Neural progenitor cell (in vitro differentiated cells): Measurements from ENCODE around the gene KRT5. TPM values are rescaled to one million over a fixed set of nuclear protein-coding genes. Genes with fewer than 3 reads are reported as not detected.

ENCODE experiments used
- DNase-seq: peaks from one replicate; pipeline ENCODE4 v3.0.0-alpha.2; 2016; ENCODE audit warnings: low spot score
- H2AFZ ChIP-seq: fragments of 200-600 bp; sonication (generic); replicated peaks from 2 replicates; pipeline ENCODE4 v1.6.1; 2016; ENCODE audit warnings: antibody characterized with exemption
- H3F3A ChIP-seq: fragments of 200-600 bp; sonication (generic); 2 replicates; pipeline ENCODE4 v1.6.1; 2016; ENCODE audit warnings: antibody characterized with exemption, low read depth
- H3K27ac ChIP-seq: fragments of 200-600 bp; sonication (generic); 2 replicates; pipeline ENCODE4 v1.5.1; 2016; ENCODE audit warnings: mild to moderate bottlenecking
- H3K27me3 ChIP-seq: fragments of 200-600 bp; sonication (generic); 2 replicates; pipeline ENCODE4 v1.6.1; 2016; ENCODE audit warnings: mild to moderate bottlenecking, moderate library complexity
- H3K36me3 ChIP-seq: fragments of 200-600 bp; sonication (generic); 2 replicates; pipeline ENCODE4 v1.5.1; 2016
- H3K4me1 ChIP-seq: fragments of 200-600 bp; sonication (generic); 2 replicates; pipeline ENCODE4 v1.6.1; 2016; ENCODE audit warnings: mixed run types
- H3K4me2 ChIP-seq: fragments of 200-600 bp; sonication (generic); 2 replicates; pipeline ENCODE4 v1.6.1; 2016
- H3K4me3 ChIP-seq: fragments of 200-600 bp; sonication (generic); 2 replicates; pipeline ENCODE4 v1.5.1; 2016
- H3K79me2 ChIP-seq: fragments of 200-600 bp; sonication (generic); 2 replicates; pipeline ENCODE4 v1.6.1; 2016; ENCODE audit warnings: low read depth
- H3K9ac ChIP-seq: fragments of 200-600 bp; sonication (generic); 2 replicates; pipeline ENCODE4 v1.6.1; 2016
- H3K9me3 ChIP-seq: fragments of 200-600 bp; sonication (generic); 2 replicates; pipeline ENCODE4 v1.5.1; 2016; ENCODE audit warnings: low read depth
- H4K20me1 ChIP-seq: fragments of 200-600 bp; sonication (generic); 2 replicates; pipeline ENCODE4 v1.6.1; 2016; ENCODE audit warnings: low read depth
- H3K27ac Mint-ChIP-seq: 3 replicates; pipeline ENCODE4 v1.8.0; 2021; ENCODE audit warnings: mixed read lengths
- H3K27me3 Mint-ChIP-seq: 2 replicates; pipeline ENCODE4 v1.8.0; 2022; ENCODE audit warnings: low read depth, mild to moderate bottlenecking, inconsistent platforms, moderate library complexity, mixed read lengths; ENCODE audit not compliant: insufficient read depth
- H3K36me3 Mint-ChIP-seq: 3 replicates; pipeline ENCODE4 v1.8.0; 2021; ENCODE audit warnings: mixed read lengths
- H3K4me1 Mint-ChIP-seq: 3 replicates; pipeline ENCODE4 v1.8.0; 2021; ENCODE audit warnings: mixed read lengths
- H3K4me3 Mint-ChIP-seq: 3 replicates; pipeline ENCODE4 v1.8.0; 2021; ENCODE audit warnings: mild to moderate bottlenecking, moderate library complexity, mixed read lengths
- H3K9me3 Mint-ChIP-seq: 3 replicates; pipeline ENCODE4 v1.8.0; 2020; ENCODE audit warnings: mixed read lengths
- EZH2 ChIP-seq: fragments of 200-600 bp; sonication (generic); IDR thresholded peaks from 2 replicates; pipeline ENCODE4 v1.6.1; 2017; ENCODE audit warnings: antibody characterized with exemption, mild to moderate bottlenecking, moderate library complexity
- EZH2phosphoT487 ChIP-seq: fragments of 200-600 bp; sonication (generic); IDR thresholded peaks from 2 replicates; pipeline ENCODE4 v1.6.1; 2017; ENCODE audit warnings: antibody characterized with exemption
- total RNA-seq: library from RNA; depleted of rRNA; stranded (reverse); fragments of >200 nt; gene quantifications from 2 replicates; pipeline ENCODE4 v1.2.3, GENCODE V29; 2015; ENCODE audit warnings: low replicate concordance
- TF ChIP-seq, protein P1 (sequence below): fragments of 200-600 bp; sonication (generic); IDR thresholded peaks from 2 replicates; pipeline ENCODE4 v1.5.1; 2017; ENCODE audit warnings: antibody characterized with exemption, mild to moderate bottlenecking

Gene KRT5
- total RNA-seq, 1 donor from 2014 or later: not detected

DNA sequence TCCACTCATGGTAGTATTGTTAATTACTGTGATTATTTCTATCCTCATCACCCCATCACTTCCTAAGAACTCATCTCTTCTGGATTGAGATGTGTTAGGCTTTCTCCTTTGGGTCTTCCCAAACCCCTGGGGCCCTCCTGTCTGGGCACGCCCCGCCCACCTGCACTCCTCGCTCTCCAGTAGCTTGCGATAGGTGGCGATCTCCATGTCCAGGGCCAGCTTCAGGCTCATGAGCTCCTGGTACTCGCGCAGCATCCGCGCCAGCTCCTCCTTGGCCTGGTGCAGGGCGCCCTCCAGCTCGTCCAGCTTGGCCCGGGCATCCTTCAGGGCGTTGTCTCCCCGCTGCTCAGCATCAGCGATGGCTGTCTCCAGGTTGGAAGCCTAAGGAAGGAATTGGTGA is 25.9 kb upstream of the KRT5 start:
- H3F3A ChIP-seq: no peaks in the 10 kb centered on the region
- no peak overlapping the region for H3K27ac Mint-ChIP-seq
- H4K20me1 ChIP-seq: no peaks in the 10 kb centered on the region
- H3K4me2 ChIP-seq: no peak overlapping the region
- no peaks in the 10 kb centered on the region for H3K9me3 ChIP-seq
- H3K4me3 Mint-ChIP-seq: no peak overlapping the region
- H2AFZ ChIP-seq: no peak overlapping the region
- no peak for TF ChIP-seq EZH2
- TF ChIP-seq, protein P1, sequence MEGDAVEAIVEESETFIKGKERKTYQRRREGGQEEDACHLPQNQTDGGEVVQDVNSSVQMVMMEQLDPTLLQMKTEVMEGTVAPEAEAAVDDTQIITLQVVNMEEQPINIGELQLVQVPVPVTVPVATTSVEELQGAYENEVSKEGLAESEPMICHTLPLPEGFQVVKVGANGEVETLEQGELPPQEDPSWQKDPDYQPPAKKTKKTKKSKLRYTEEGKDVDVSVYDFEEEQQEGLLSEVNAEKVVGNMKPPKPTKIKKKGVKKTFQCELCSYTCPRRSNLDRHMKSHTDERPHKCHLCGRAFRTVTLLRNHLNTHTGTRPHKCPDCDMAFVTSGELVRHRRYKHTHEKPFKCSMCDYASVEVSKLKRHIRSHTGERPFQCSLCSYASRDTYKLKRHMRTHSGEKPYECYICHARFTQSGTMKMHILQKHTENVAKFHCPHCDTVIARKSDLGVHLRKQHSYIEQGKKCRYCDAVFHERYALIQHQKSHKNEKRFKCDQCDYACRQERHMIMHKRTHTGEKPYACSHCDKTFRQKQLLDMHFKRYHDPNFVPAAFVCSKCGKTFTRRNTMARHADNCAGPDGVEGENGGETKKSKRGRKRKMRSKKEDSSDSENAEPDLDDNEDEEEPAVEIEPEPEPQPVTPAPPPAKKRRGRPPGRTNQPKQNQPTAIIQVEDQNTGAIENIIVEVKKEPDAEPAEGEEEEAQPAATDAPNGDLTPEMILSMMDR: no peak
- TF ChIP-seq EZH2phosphoT487: no peak
- H3K9me3 Mint-ChIP-seq: peaks cover 2% of the 10 kb centered on the region
- no peaks in the 10 kb centered on the region for H3K27me3 ChIP-seq
- H3K4me1 Mint-ChIP-seq: no peaks in the 10 kb centered on the region
- H3K36me3 Mint-ChIP-seq: no peaks in the 10 kb centered on the region
- no peaks in the 10 kb centered on the region for H3K4me1 ChIP-seq
- H3K79me2 ChIP-seq: no peaks in the 10 kb centered on the region
- no peak for DNase-seq
- no peak overlapping the region for H3K27ac ChIP-seq
- no peaks in the 10 kb centered on the region for H3K36me3 ChIP-seq
- peaks cover 10% of the 10 kb centered on the region for H3K27me3 Mint-ChIP-seq
- H3K4me3 ChIP-seq: no peak overlapping the region
- no peak overlapping the region for H3K9ac ChIP-seq

DNA sequence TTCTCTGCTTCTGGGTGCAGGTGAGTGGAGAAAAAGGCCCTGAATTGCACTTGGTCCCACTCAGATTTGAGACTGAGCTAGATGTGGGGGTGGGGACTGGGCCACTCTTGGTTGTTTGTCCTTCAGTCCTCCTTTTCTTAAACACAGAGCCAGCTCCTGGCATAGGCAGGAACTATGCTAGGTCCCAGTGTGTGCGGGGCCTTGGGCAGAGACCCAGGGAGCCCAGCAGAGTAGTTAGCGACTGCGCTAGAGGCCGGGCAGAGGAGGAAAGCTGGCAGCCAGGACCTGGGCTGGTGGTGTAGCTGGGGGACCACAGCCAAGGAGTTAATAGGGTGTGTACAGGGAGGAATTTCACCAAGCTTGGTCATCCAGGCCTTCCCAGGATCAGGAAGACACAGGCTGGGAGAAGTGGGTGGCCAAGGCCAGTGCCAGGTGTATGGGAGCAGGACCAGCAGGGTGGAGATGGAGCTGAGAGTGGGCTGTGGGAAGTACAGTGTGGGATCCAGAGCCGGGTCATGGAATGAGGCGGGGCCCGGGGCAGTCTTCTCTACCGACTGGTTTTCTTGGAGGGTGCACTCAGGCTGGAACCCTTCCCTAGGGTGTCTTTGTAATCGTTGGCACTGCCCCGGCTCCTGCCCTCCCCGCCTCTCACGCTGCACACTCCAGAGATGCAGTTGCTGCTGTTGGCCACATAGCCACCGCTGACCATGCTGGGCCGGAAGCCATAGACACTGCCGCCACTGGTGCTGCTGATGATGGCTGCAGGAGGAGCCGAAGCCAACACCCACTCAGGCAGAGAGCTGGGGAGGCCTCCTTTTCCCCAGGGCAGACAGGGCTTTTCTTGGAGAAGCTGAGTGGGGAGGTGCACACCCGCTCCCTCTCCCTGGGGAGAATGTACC is 24.0 kb upstream of the KRT5 start:
- no peak overlapping the region for H3K4me3 ChIP-seq
- no peaks in the 10 kb centered on the region for H3K36me3 ChIP-seq
- Mint-ChIP-seq H3K27ac (no peak overlapping the region), H3K27me3 (peaks cover 11% of the 10 kb centered on the region), H3K4me1 (peaks cover 2% of the 10 kb centered on the region), H3K9me3 (peaks cover 3% of the 10 kb centered on the region), H3K4me3 (no peak overlapping the region), H3K36me3 (no peaks in the 10 kb centered on the region)
- H3K27ac ChIP-seq: no peak overlapping the region
- H3K4me1 ChIP-seq: no peaks in the 10 kb centered on the region
- no peaks in the 10 kb centered on the region for H3K9me3 ChIP-seq
- H2AFZ ChIP-seq: no peak overlapping the region
- no peaks in the 10 kb centered on the region for H3K79me2 ChIP-seq
- no peaks in the 10 kb centered on the region for H4K20me1 ChIP-seq
- no peak overlapping the region for H3K4me2 ChIP-seq
- TF ChIP-seq, protein P1: no peak
- no peak for TF ChIP-seq EZH2
- no peak for TF ChIP-seq EZH2phosphoT487
- H3K9ac ChIP-seq: no peak overlapping the region
- no peaks in the 10 kb centered on the region for H3F3A ChIP-seq
- DNase-seq: peak; percentile 18
- no peaks in the 10 kb centered on the region for H3K27me3 ChIP-seq

DNA sequence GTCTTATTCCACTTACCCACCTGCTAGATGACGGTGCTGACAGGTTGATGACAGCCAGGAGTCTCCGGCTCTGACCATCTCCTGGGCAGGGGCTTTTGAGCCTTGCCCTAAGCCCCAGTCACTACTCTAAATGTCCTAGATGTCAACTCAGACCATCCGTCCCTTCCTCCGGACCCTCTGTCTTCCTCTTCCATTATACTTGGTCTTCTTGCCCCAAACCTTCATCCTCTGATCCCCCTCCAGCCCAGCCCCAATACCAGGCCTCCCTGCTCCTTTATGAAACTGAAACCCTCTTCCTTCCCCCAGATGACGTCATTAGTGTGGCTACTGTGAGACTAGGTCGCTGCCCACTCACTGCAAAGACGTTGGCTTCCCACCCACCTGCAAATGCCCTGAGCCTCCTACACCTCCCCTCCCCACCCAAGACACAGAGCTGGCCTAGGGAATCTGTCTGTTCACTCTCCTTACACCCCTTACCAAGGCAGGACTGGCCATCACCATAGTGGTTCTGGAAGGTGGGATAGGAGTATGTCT is 22.7 kb upstream of the KRT5 start:
- H3K27ac ChIP-seq: no peak overlapping the region
- H3K4me1 Mint-ChIP-seq: peaks cover 5% of the 10 kb centered on the region
- H3F3A ChIP-seq: no peaks in the 10 kb centered on the region
- no peaks in the 10 kb centered on the region for H3K4me1 ChIP-seq
- H3K9me3 ChIP-seq: no peaks in the 10 kb centered on the region
- H3K9ac ChIP-seq: no peak overlapping the region
- H3K4me3 Mint-ChIP-seq: no peak overlapping the region
- no peak for DNase-seq
- no peak overlapping the region for H2AFZ ChIP-seq
- no peaks in the 10 kb centered on the region for H3K36me3 ChIP-seq
- H4K20me1 ChIP-seq: no peaks in the 10 kb centered on the region
- H3K27me3 ChIP-seq: no peaks in the 10 kb centered on the region
- TF ChIP-seq EZH2 (no peak), EZH2phosphoT487 (no peak)
- H3K9me3 Mint-ChIP-seq: peaks cover 3% of the 10 kb centered on the region
- no peaks in the 10 kb centered on the region for H3K79me2 ChIP-seq
- H3K4me2 ChIP-seq: no peak overlapping the region
- no peak overlapping the region for H3K27ac Mint-ChIP-seq
- H3K27me3 Mint-ChIP-seq: peaks cover 7% of the 10 kb centered on the region
- H3K36me3 Mint-ChIP-seq: no peaks in the 10 kb centered on the region
- no peak overlapping the region for H3K4me3 ChIP-seq

DNA sequence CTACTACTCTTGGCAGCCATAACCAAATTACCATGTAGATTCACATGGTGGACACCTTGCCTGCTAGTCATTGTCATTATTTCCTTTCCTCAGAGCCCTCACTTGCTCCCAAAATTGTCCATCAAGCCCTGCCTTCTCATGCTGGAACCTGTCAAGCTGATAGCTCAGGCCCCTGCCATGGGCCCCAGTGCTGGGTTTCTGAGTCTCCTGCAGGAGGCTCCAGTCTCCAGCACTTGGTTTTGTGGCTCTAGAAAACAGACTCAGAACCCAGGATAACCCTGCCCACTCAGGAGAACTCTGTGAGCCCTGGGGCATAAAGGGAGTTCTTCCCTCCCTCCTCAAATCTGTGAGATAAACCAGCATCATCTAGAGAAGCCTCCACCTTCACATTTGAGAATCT is 22.0 kb upstream of the KRT5 start:
- Mint-ChIP-seq H3K4me3 (no peak overlapping the region), H3K27ac (no peak overlapping the region), H3K9me3 (peaks cover 3% of the 10 kb centered on the region), H3K27me3 (peaks cover 7% of the 10 kb centered on the region), H3K4me1 (peaks cover 5% of the 10 kb centered on the region), H3K36me3 (no peaks in the 10 kb centered on the region)
- no peaks in the 10 kb centered on the region for H3K36me3 ChIP-seq
- H3K27me3 ChIP-seq: no peaks in the 10 kb centered on the region
- no peak overlapping the region for H3K27ac ChIP-seq
- no peak overlapping the region for H2AFZ ChIP-seq
- H4K20me1 ChIP-seq: no peaks in the 10 kb centered on the region
- H3K4me3 ChIP-seq: no peak overlapping the region
- DNase-seq: no peak
- H3K4me2 ChIP-seq: no peak overlapping the region
- H3K9me3 ChIP-seq: no peaks in the 10 kb centered on the region
- TF ChIP-seq, protein P1: no peak
- no peak for TF ChIP-seq EZH2
- no peak for TF ChIP-seq EZH2phosphoT487
- H3F3A ChIP-seq: no peaks in the 10 kb centered on the region
- H3K79me2 ChIP-seq: no peaks in the 10 kb centered on the region
- H3K9ac ChIP-seq: no peak overlapping the region
- no peaks in the 10 kb centered on the region for H3K4me1 ChIP-seq
